ENCODE results near the gene SGMS1.

GRCh38 chr10:50324046-50324445 is 299.7 kb downstream of the SGMS1 start:
- TF ChIP-seq CTCF (IDR thresholded peaks at IDR 0.05; ENCODE audit: extremely low read depth in 1 of 2, insufficient read depth in 1 of 2, low read depth in 1 of 2, low read length in 2 of 2) (no peak), POLR2AphosphoS5 (IDR thresholded peaks at IDR 0.05; ENCODE audit: insufficient read depth, low read depth, low read length) (no peak), GATA2 (IDR thresholded peaks at IDR 0.05; ENCODE audit: insufficient read depth, insufficient read length, low read depth, low read length) (no peak), POLR2A (IDR thresholded peaks at IDR 0.05; ENCODE audit: low read depth, low read length) (no peak)

Measured in endothelial cell of umbilical vein (primary cell).